ENCODE data around the gene AHI1. TPM values are rescaled to one million over a fixed set of nuclear protein-coding genes. Genes with fewer than 3 reads are reported as not detected.

Gene AHI1
- total RNA-seq, 1 experiment from 2014 or later = 22.8 TPM

- Histone ChIP-seq H3K4me1 (ENCODE audit: insufficient read depth, low read length, poor library complexity, severe bottlenecking) (no peaks in the 10 kb centered on the region), H3K4me3 (ENCODE audit: low read depth, low read length, poor library complexity, severe bottlenecking) (no peak overlapping the region), H3K27ac (ENCODE audit: low read depth, low read length, poor library complexity, severe bottlenecking) (no peak overlapping the region), H3K27me3 (replicated peaks; ENCODE audit: insufficient read depth, low read depth, low read length, poor library complexity) (no peaks in the 10 kb centered on the region), H3K9me3 (ENCODE audit: low read depth, low read length, poor library complexity, severe bottlenecking) (no peaks in the 10 kb centered on the region), H3K36me3 (ENCODE audit: insufficient read depth, low read length, poor library complexity, severe bottlenecking) (no peaks in the 10 kb centered on the region)
- DNase-seq (ENCODE audit: low spot score) = no peak
- TF ChIP-seq EZH2 (IDR thresholded peaks at IDR 0.05; ENCODE audit: borderline replicate concordance, low read depth, low read length, poor library complexity, severe bottlenecking) (no peak), CTCF (conservative IDR thresholded peaks at IDR 0.05; ENCODE audit: low read depth, low read length) (no peak)
- BruUV-seq (replicated peaks) = no TSS peak
- POLR2A ChIA-PET (ENCODE audit: low non-redundant PET) = no interaction called here
- intact Hi-C loops (cut with micrococcal nuclease; ENCODE audit: unreplicated experiment) = no loop called here
- CTCF ChIA-PET = no interaction called here
Observed at GRCh38 chr6:135465307-135465706, 32.2 kb downstream of the AHI1 start.

- Histone ChIP-seq H3K4me3 (ENCODE audit: low read depth, low read length, poor library complexity, severe bottlenecking) (no peak overlapping the region), H3K9me3 (ENCODE audit: low read depth, low read length, poor library complexity, severe bottlenecking) (no peaks in the 10 kb centered on the region), H3K4me1 (ENCODE audit: insufficient read depth, low read length, poor library complexity, severe bottlenecking) (no peaks in the 10 kb centered on the region), H3K27ac (ENCODE audit: low read depth, low read length, poor library complexity, severe bottlenecking) (no peak overlapping the region), H3K27me3 (replicated peaks; ENCODE audit: insufficient read depth, low read depth, low read length, poor library complexity) (no peaks in the 10 kb centered on the region), H3K36me3 (ENCODE audit: insufficient read depth, low read length, poor library complexity, severe bottlenecking) (no peaks in the 10 kb centered on the region)
- ChIA-PET POLR2A (ENCODE audit: low non-redundant PET) (no interaction called here), CTCF (no interaction called here)
- no TSS peak for BruUV-seq (replicated peaks)
- intact Hi-C loops (cut with micrococcal nuclease; ENCODE audit: unreplicated experiment) = no loop called here
- no peak for DNase-seq (ENCODE audit: low spot score)
- no peak for TF ChIP-seq CTCF (conservative IDR thresholded peaks at IDR 0.05; ENCODE audit: low read depth, low read length)
- TF ChIP-seq EZH2 (IDR thresholded peaks at IDR 0.05; ENCODE audit: borderline replicate concordance, low read depth, low read length, poor library complexity, severe bottlenecking) = no peak
Observed at GRCh38 chr6:135464634-135465033, 32.9 kb downstream of the AHI1 start.

- POLR2A ChIA-PET (ENCODE audit: low non-redundant PET) = no interaction called here
- no peaks in the 10 kb centered on the region for H3K27me3 ChIP-seq (replicated peaks; ENCODE audit: insufficient read depth, low read depth, low read length, poor library complexity)
- intact Hi-C loops (cut with micrococcal nuclease; ENCODE audit: unreplicated experiment) = no loop called here
Observed at GRCh38 chr6:135461208-135461607, 36.3 kb downstream of the AHI1 start.

More at GRCh38 chr6:135461208-135461607, 36.3 kb downstream of the AHI1 start:
- BruUV-seq (replicated peaks) = no TSS peak
- no peaks in the 10 kb centered on the region for H3K4me1 ChIP-seq (ENCODE audit: insufficient read depth, low read length, poor library complexity, severe bottlenecking)
- no peak for DNase-seq (ENCODE audit: low spot score)
- H3K27ac ChIP-seq (ENCODE audit: low read depth, low read length, poor library complexity, severe bottlenecking) = no peak overlapping the region
- no peaks in the 10 kb centered on the region for H3K9me3 ChIP-seq (ENCODE audit: low read depth, low read length, poor library complexity, severe bottlenecking)
- no peaks in the 10 kb centered on the region for H3K36me3 ChIP-seq (ENCODE audit: insufficient read depth, low read length, poor library complexity, severe bottlenecking)
- no peak overlapping the region for H3K4me3 ChIP-seq (ENCODE audit: low read depth, low read length, poor library complexity, severe bottlenecking)
- CTCF ChIA-PET = no interaction called here
- no peak for TF ChIP-seq EZH2 (IDR thresholded peaks at IDR 0.05; ENCODE audit: borderline replicate concordance, low read depth, low read length, poor library complexity, severe bottlenecking)
- no peak for TF ChIP-seq CTCF (conservative IDR thresholded peaks at IDR 0.05; ENCODE audit: low read depth, low read length)
